HepG2 (cell line): ENCODE measurements around the gene SLC35F4. TPM values are rescaled to one million over a fixed set of nuclear protein-coding genes. Genes with fewer than 3 reads are reported as not detected.

ENCODE experiments used
- ATAC-seq: fragments of 200-7000 bp; cut with Tn5 transposase; 3 replicates; pipeline ENCODE4 v1.9.1; 2020; ENCODE audit warnings: mild to moderate bottlenecking, moderate library complexity
- BruUV-seq: library from RNA; stranded (reverse); fragments of 400-500 nt; replicated peaks from 2 replicates; lab custom pipeline; 2021; lab: Mats Ljungman, UMichigan
- CTCF ChIA-PET: fragments of 300-600 bp; formaldehyde crosslinking; extraction: SDS; loops from one replicate; lab custom pipeline; 2021; ENCODE audit warnings: low total read pairs, inconsistent platforms, low intra/inter-chr PET ratio; lab: Yijun Ruan, JAX
- POLR2A ChIA-PET: fragments of 350-600 bp; sonication (Branson Sonifier 250); formaldehyde crosslinking; loops from one replicate; lab custom pipeline; 2020; ENCODE audit warnings: antibody characterized with exemption, inconsistent platforms; lab: Yijun Ruan, JAX
- DNase-seq: peaks from one replicate; pipeline ENCODE4 v3.0.0-alpha.2; 2015; ENCODE audit warnings: low spot score
- FAIRE-seq: peaks from 3 replicates; lab custom pipeline; 2011; peaks lifted over from hg19 to GRCh38; lab: Jason Lieb, UNC
- H2AFZ ChIP-seq: one replicate; pipeline ENCODE4 v1.6.1; 2011; ENCODE audit warnings: low read length, inconsistent platforms
- H3K27ac ChIP-seq: fragments of 300-600 bp; 3 replicates; pipeline ENCODE4 v1.8.0; 2011; ENCODE audit warnings: mixed run types, mild to moderate bottlenecking, mixed read lengths, low read length, inconsistent platforms; ENCODE audit not compliant: insufficient read depth; ENCODE audit errors: extremely low read length
- H3K27me3 ChIP-seq, 2 experiments: fragments of 200-600 bp in 1 of 2; 2 replicates in 1 of 2; 3 replicates in 1 of 2; pipeline versions ENCODE4 v1.6.0 to v1.8.0; 2011; ENCODE audit warnings: low read length in 2 of 2, mild to moderate bottlenecking in 2 of 2, moderate library complexity in 2 of 2, inconsistent platforms in 1 of 2; ENCODE audit not compliant: insufficient read depth in 2 of 2, control insufficient read depth in 1 of 2
- H3K36me3 ChIP-seq, 2 experiments: fragments of 200-600 bp in 1 of 2; replicated peaks in 1 of 2; 2 replicates in 1 of 2; 3 replicates in 1 of 2; pipeline versions ENCODE4 v1.5.1 to v1.8.0; 2011; ENCODE audit warnings: low read length in 2 of 2, inconsistent platforms in 1 of 2; ENCODE audit not compliant: insufficient read depth in 2 of 2, control insufficient read depth in 1 of 2
- H3K4me1 ChIP-seq: 2 replicates; pipeline ENCODE4 v1.5.1; 2012; ENCODE audit warnings: low read length, inconsistent platforms; ENCODE audit not compliant: insufficient read depth
- H3K4me2 ChIP-seq: 2 replicates; pipeline ENCODE4 v1.6.0; 2011; ENCODE audit warnings: low read depth, low read length, inconsistent platforms
- H3K4me3 ChIP-seq, 3 experiments: fragments of 200-600 bp in 1 of 3; sonication (generic), shearing (Covaris generic) in 1 of 3; replicated peaks in 1 of 3; 2 replicates each; pipeline ENCODE4 v1.5.1; 2011 to 2016; ENCODE audit warnings: low read length in 3 of 3, inconsistent platforms in 2 of 3, low read depth in 2 of 3, mild to moderate bottlenecking in 2 of 3, control low read depth in 1 of 3, mixed read lengths in 1 of 3; ENCODE audit not compliant: insufficient read depth in 1 of 3
- H3K79me2 ChIP-seq: one replicate; pipeline ENCODE4 v1.6.1; 2011; ENCODE audit warnings: low read length, inconsistent platforms; ENCODE audit not compliant: insufficient read depth
- H3K9ac ChIP-seq: 2 replicates; pipeline ENCODE4 v1.6.0; 2011; ENCODE audit warnings: mild to moderate bottlenecking, low read depth, low read length, inconsistent platforms; ENCODE audit not compliant: insufficient read depth
- H3K9me3 ChIP-seq: 2 replicates; pipeline ENCODE4 v1.5.1; 2012; ENCODE audit warnings: mild to moderate bottlenecking, low read length
- H4K20me1 ChIP-seq: 2 replicates; pipeline ENCODE4 v1.6.0; 2011; ENCODE audit warnings: inconsistent platforms, mild to moderate bottlenecking, low read length, moderate library complexity; ENCODE audit not compliant: insufficient read depth
- ATF7 ChIP-seq, 2 experiments: fragments of 450-650 bp in 1 of 2; sonication (generic) in 1 of 2; formaldehyde crosslinking in 1 of 2; IDR thresholded peaks; 2 replicates each; pipeline versions ENCODE4 v1.4.0 to v1.6.1; 2016 to 2020; ENCODE audit warnings: antibody characterized with exemption in 1 of 2, mild to moderate bottlenecking in 1 of 2, missing genetic modification reagents in 1 of 2
- KDM2A ChIP-seq: sonication (generic); formaldehyde crosslinking; IDR thresholded peaks from 2 replicates; pipeline ENCODE4 v1.4.0; 2020; ENCODE audit warnings: low read depth, missing genetic modification reagents, borderline replicate concordance
- ZFP37 ChIP-seq: sonication (generic); formaldehyde crosslinking; IDR thresholded peaks from 2 replicates; pipeline ENCODE4 v1.4.0; 2020; ENCODE audit warnings: missing genetic modification reagents, borderline replicate concordance
- ZNF792 ChIP-seq: IDR thresholded peaks from 2 replicates; pipeline ENCODE4 v1.6.1; 2016
- WGBS: methylation state at CpG from one replicate; pipeline ENCODE4 v1.1.6; 2017; ENCODE audit warnings: low lambda C conversion rate; 5-methylcytosine and 5-hydroxymethylcytosine counted together
- in situ Hi-C: cut with HindIII; loops from 2 replicates; pipeline ENCODE4 v1.10.0; 2017; ENCODE audit warnings: low pct_unique_long_range_greater_than_20kb; ENCODE audit not compliant: extremely low pct_ligation_motif_present
- intact Hi-C: fragments of 100-400 bp; cut with micrococcal nuclease; formaldehyde crosslinking; loops from one replicate; pipeline ENCODE4 v1.10.0; 2022; ENCODE audit not compliant: unreplicated experiment
- polyA plus RNA-seq, 8 experiments: library from polyadenylated mRNA; depleted of rRNA in 3 of 8; stranded (reverse) in 7 of 8; unstranded in 1 of 8; fragments of >200 nt; fragmentation: Illumina TruSeq in 4 of 8; extraction: Trizol in 4 of 8; gene quantifications; 2 replicates each; pipeline versions ENCODE4 v1.2.1 to v1.2.3, GENCODE V29; 2011 to 2016; ENCODE audit warnings: low read depth in 4 of 8, missing spikeins in 1 of 8, mixed read lengths in 1 of 8; ENCODE audit not compliant: insufficient read depth in 1 of 8
- total RNA-seq, 5 experiments: library from RNA; depleted of rRNA; stranded (reverse); fragments of >200 nt; fragmentation: Illumina TruSeq; extraction: Trizol; gene quantifications; 2 replicates each; pipeline ENCODE4 v1.2.3, GENCODE V29; 2016; ENCODE audit warnings: low read depth in 1 of 5
- TF ChIP-seq, protein P1 (sequence below): sonication (generic); formaldehyde crosslinking; IDR thresholded peaks from 2 replicates; pipeline ENCODE4 v1.8.1; 2022; ENCODE audit warnings: mild to moderate bottlenecking, missing genetic modification reagents
- TF ChIP-seq, protein P2 (sequence below): sonication (generic); formaldehyde crosslinking; IDR thresholded peaks from 2 replicates; pipeline ENCODE4 v1.4.0; 2020; ENCODE audit warnings: missing genetic modification reagents, mild to moderate bottlenecking, borderline replicate concordance
- TF ChIP-seq, protein P3 (sequence below), 2 experiments: IDR thresholded peaks; 2 replicates each; pipeline ENCODE4 v1.6.1; 2011 to 2012; ENCODE audit warnings: low read length in 2 of 2, borderline replicate concordance in 1 of 2, low read depth in 1 of 2, mild to moderate bottlenecking in 1 of 2, moderate library complexity in 1 of 2

SLC35F4 gene
- total and polyA plus RNA-seq, 2 of the 13 experiments (the other 11 are each of a cell fraction or from before 2014, with no cell fraction given): not detected

DNA sequence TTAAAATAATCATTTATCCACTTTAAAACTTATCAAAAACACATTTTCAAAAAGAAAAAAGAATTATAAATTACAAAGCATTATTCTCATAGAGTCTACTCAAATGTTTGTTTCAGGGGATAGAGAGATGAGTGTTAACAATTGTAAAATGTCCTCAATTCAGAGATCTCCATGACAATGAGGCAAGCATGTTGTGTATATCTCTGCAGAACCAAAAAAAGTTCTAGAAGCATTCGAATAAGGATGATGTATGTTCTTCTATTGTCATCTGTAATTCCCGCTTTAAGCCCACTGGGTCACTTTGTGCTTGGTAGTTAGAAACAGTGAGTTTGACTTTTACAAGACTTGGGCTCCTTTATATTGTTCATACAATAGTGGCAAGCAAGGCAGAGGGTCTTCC, 298.7 kb downstream of the SLC35F4 start:
- Histone ChIP-seq H2AFZ (no peak overlapping the region), H3K36me3 (no peaks in the 10 kb centered on the region), H3K4me2 (no peak overlapping the region), H3K4me1 (no peaks in the 10 kb centered on the region), H3K9ac (no peak overlapping the region), H3K4me3 (no peak overlapping the region), H4K20me1 (no peaks in the 10 kb centered on the region), H3K27me3 (no peaks in the 10 kb centered on the region), H3K9me3 (no peaks in the 10 kb centered on the region), H3K27ac (no peak overlapping the region), H3K79me2 (no peaks in the 10 kb centered on the region)
- intact Hi-C loops: no loop called here
- in situ Hi-C loops: no loop called here
- WGBS: 44% methylated on average over 2 of the region's 2 CpGs
- CTCF ChIA-PET: no interaction called here
- POLR2A ChIA-PET: no interaction called here
- ATAC-seq: no peak
- no TSS peak for BruUV-seq
- FAIRE-seq: no peak
- TF ChIP-seq, protein P1, sequence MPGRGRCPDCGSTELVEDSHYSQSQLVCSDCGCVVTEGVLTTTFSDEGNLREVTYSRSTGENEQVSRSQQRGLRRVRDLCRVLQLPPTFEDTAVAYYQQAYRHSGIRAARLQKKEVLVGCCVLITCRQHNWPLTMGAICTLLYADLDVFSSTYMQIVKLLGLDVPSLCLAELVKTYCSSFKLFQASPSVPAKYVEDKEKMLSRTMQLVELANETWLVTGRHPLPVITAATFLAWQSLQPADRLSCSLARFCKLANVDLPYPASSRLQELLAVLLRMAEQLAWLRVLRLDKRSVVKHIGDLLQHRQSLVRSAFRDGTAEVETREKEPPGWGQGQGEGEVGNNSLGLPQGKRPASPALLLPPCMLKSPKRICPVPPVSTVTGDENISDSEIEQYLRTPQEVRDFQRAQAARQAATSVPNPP: no peak
- no peak for TF ChIP-seq ZNF792
- DNase-seq: no peak

DNA sequence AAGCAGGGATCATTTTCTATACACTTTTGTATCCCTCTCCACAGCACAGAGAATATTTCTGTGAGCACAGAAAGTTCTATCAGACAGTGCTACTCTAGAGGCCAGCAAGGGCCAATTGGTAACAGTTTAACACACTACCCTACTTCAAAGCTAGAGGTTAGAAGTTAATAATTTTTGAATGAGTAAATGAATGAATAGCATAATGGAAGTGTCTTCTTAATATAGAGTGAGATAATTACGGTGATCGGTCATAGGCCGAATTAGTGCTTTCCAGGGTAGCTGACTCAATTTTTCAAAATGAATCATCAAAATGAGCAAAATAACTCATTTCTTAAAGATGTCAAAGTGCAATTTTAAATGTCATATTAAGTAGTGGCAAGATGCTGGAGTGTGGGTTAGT, 305.2 kb downstream of the SLC35F4 start:
- no peak overlapping the region for H3K4me2 ChIP-seq
- H3K4me1 ChIP-seq: no peaks in the 10 kb centered on the region
- no peak overlapping the region for H3K27ac ChIP-seq
- no peaks in the 10 kb centered on the region for H4K20me1 ChIP-seq
- H3K4me3 ChIP-seq: no peak overlapping the region
- ATAC-seq: no peak
- no peak for FAIRE-seq
- POLR2A ChIA-PET: no interaction called here
- CTCF ChIA-PET: no interaction called here
- H3K27me3 ChIP-seq: no peaks in the 10 kb centered on the region
- 3% methylated on average over 3 of the region's 3 CpGs for WGBS
- H3K9ac ChIP-seq: no peak overlapping the region
- no peak overlapping the region for H2AFZ ChIP-seq
- in situ Hi-C loops: no loop called here
- H3K36me3 ChIP-seq: no peaks in the 10 kb centered on the region
- no peaks in the 10 kb centered on the region for H3K79me2 ChIP-seq
- DNase-seq: no peak
- intact Hi-C loops: no loop called here
- no peaks in the 10 kb centered on the region for H3K9me3 ChIP-seq
- no TSS peak for BruUV-seq
- TF ChIP-seq, protein P2, sequence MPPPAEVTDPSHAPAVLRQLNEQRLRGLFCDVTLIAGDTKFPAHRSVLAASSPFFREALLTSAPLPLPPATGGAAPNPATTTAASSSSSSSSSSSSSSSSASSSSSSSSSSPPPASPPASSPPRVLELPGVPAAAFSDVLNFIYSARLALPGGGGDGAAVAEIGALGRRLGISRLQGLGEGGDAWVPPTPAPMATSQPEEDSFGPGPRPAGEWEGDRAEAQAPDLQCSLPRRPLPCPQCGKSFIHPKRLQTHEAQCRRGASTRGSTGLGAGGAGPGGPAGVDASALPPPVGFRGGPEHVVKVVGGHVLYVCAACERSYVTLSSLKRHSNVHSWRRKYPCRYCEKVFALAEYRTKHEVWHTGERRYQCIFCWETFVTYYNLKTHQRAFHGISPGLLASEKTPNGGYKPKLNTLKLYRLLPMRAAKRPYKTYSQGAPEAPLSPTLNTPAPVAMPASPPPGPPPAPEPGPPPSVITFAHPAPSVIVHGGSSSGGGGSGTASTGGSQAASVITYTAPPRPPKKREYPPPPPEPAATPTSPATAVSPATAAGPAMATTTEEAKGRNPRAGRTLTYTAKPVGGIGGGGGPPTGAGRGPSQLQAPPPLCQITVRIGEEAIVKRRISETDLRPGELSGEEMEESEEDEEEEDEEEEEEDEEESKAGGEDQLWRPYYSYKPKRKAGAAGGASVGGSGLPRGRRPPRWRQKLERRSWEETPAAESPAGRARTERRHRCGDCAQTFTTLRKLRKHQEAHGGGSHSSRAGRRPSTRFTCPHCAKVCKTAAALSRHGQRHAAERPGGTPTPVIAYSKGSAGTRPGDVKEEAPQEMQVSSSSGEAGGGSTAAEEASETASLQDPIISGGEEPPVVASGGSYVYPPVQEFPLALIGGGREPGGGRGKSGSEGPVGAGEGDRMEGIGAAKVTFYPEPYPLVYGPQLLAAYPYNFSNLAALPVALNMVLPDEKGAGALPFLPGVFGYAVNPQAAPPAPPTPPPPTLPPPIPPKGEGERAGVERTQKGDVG (CRISPR knock-in tag): no peak
- TF ChIP-seq KDM2A (no peak), ZFP37 (CRISPR knock-in tag) (no peak), ATF7 (IDR thresholded peaks at IDR 0.05) (no peak), ATF7 (CRISPR knock-in tag; IDR thresholded peaks at IDR 0.05) (no peak)
- TF ChIP-seq, protein P3, sequence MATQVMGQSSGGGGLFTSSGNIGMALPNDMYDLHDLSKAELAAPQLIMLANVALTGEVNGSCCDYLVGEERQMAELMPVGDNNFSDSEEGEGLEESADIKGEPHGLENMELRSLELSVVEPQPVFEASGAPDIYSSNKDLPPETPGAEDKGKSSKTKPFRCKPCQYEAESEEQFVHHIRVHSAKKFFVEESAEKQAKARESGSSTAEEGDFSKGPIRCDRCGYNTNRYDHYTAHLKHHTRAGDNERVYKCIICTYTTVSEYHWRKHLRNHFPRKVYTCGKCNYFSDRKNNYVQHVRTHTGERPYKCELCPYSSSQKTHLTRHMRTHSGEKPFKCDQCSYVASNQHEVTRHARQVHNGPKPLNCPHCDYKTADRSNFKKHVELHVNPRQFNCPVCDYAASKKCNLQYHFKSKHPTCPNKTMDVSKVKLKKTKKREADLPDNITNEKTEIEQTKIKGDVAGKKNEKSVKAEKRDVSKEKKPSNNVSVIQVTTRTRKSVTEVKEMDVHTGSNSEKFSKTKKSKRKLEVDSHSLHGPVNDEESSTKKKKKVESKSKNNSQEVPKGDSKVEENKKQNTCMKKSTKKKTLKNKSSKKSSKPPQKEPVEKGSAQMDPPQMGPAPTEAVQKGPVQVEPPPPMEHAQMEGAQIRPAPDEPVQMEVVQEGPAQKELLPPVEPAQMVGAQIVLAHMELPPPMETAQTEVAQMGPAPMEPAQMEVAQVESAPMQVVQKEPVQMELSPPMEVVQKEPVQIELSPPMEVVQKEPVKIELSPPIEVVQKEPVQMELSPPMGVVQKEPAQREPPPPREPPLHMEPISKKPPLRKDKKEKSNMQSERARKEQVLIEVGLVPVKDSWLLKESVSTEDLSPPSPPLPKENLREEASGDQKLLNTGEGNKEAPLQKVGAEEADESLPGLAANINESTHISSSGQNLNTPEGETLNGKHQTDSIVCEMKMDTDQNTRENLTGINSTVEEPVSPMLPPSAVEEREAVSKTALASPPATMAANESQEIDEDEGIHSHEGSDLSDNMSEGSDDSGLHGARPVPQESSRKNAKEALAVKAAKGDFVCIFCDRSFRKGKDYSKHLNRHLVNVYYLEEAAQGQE (IDR thresholded peaks at IDR 0.05; ENCODE audit: borderline replicate concordance in 1 of 2, low read depth in 1 of 2, low read length in 2 of 2): no peak
